Hepatocyte (in vitro differentiated cells): ENCODE measurements around the gene SLC1A3.

Source experiments
- CTCF ChIP-seq: fragments of 200-600 bp; sonication (generic); IDR thresholded peaks from 2 replicates; pipeline ENCODE4 v1.5.1; 2016; ENCODE audit warnings: antibody characterized with exemption, mild to moderate bottlenecking; ENCODE audit not compliant: poor library complexity
- EZH2phosphoT487 ChIP-seq: fragments of 200-600 bp; sonication (generic); IDR thresholded peaks from one replicate; pipeline ENCODE4 v1.6.1; 2018; ENCODE audit warnings: antibody characterized with exemption, mild to moderate bottlenecking, low read depth, moderate library complexity; ENCODE audit not compliant: unreplicated experiment, severe bottlenecking

DNA sequence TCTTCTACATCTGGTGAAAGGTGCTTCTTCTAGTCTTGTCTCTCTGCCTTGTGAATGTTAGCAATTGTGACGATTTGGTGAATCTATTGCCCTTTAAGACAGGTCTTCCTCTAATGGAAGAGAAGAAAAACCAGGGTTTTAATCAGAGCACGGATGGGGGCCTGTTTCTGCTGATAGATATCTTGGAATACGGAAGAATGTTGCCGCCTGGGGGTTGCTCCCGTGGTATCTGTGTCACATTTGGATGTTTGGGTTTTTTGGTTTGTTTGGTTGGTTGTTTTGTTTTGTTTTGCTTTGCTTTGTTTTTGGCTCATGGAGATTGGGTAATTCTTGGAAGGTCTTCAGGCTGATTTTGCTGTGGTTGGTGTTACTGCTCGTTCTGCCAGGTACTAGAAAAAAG is 9.7 kb upstream of the SLC1A3 start:
- TF ChIP-seq EZH2phosphoT487 (no peak), CTCF (no peak)
